Endothelial cell of umbilical vein (primary cell): Measurements from ENCODE around the gene MYO6. TPM values are rescaled to one million over a fixed set of nuclear protein-coding genes. Genes with fewer than 3 reads are reported as not detected.

Experiments
- BruUV-seq: library from RNA; stranded (reverse); fragments of 400-500 nt; replicated peaks from 2 replicates; lab custom pipeline; 2021; lab: Mats Ljungman, UMichigan
- CTCF ChIA-PET: fragments of 300-600, 350-600 bp; sonication (Branson Sonifier 250); formaldehyde crosslinking; loops from one replicate; lab custom pipeline; 2021; ENCODE audit warnings: antibody characterized with exemption, inconsistent platforms; lab: Charles Lee
- POLR2A ChIA-PET: fragments of 300-600, 350-600 bp; sonication (Branson Sonifier 250); formaldehyde crosslinking; loops from one replicate; lab custom pipeline; 2021; ENCODE audit warnings: antibody characterized with exemption, inconsistent platforms; lab: Charles Lee
- DNase-seq: peaks from one replicate; pipeline ENCODE4 v3.0.0-alpha.2; 2011; ENCODE audit warnings: low read depth, low spot score
- FAIRE-seq: peaks from 2 replicates; lab custom pipeline; 2011; peaks lifted over from hg19 to GRCh38; lab: Jason Lieb, UNC
- H2AFZ ChIP-seq: 2 replicates; pipeline ENCODE4 v1.6.0; 2012; ENCODE audit warnings: low read depth, low read length, control low read depth, inconsistent platforms
- H3K27ac ChIP-seq: 2 replicates; pipeline ENCODE4 v1.5.1; 2011; ENCODE audit warnings: low read depth, mild to moderate bottlenecking, control low read depth, low read length, moderate library complexity; ENCODE audit not compliant: insufficient read depth
- H3K27me3 ChIP-seq, 2 experiments: 2 replicates each; pipeline versions ENCODE4 v1.6.0 to v1.6.1; 2011; ENCODE audit warnings: low read length in 2 of 2, mixed read lengths in 1 of 2; ENCODE audit not compliant: control insufficient read depth in 2 of 2, insufficient read depth in 2 of 2
- H3K36me3 ChIP-seq, 2 experiments: 2 replicates in 1 of 2; 3 replicates in 1 of 2; pipeline ENCODE4 v1.5.1; 2011; ENCODE audit warnings: low read length in 2 of 2, mild to moderate bottlenecking in 1 of 2, moderate library complexity in 1 of 2; ENCODE audit not compliant: control insufficient read depth in 2 of 2, insufficient read depth in 2 of 2; ENCODE audit errors: extremely low read depth in 1 of 2
- H3K4me1 ChIP-seq: 3 replicates; pipeline ENCODE4 v1.5.1; 2011; ENCODE audit warnings: mild to moderate bottlenecking, low read length; ENCODE audit not compliant: control insufficient read depth, insufficient read depth; ENCODE audit errors: extremely low read depth
- H3K4me2 ChIP-seq: 2 replicates; pipeline ENCODE4 v1.6.1; 2011; ENCODE audit warnings: low read length, control low read depth, mixed read lengths; ENCODE audit not compliant: insufficient read depth
- H3K4me3 ChIP-seq, 3 experiments: fragments of 200-600 bp in 1 of 3; sonication (generic), shearing (Covaris generic) in 1 of 3; replicated peaks in 1 of 3; 2 replicates each; pipeline ENCODE4 v1.5.1; 2011 to 2016; ENCODE audit warnings: control low read depth in 3 of 3, low read length in 3 of 3, mild to moderate bottlenecking in 2 of 3, inconsistent platforms in 1 of 3, low read depth in 1 of 3, moderate library complexity in 1 of 3; ENCODE audit not compliant: insufficient read depth in 1 of 3
- H3K79me2 ChIP-seq: 2 replicates; pipeline ENCODE4 v1.6.0; 2012; ENCODE audit warnings: low read length, inconsistent platforms; ENCODE audit not compliant: control insufficient read depth, insufficient read depth
- H3K9ac ChIP-seq: replicated peaks from 2 replicates; pipeline ENCODE3; 2011; ENCODE audit warnings: low read length, control low read depth; ENCODE audit not compliant: insufficient read depth; ENCODE audit errors: extremely low read depth
- H3K9me1 ChIP-seq: replicated peaks from 3 replicates; pipeline ENCODE4 v1.6.0; 2011; ENCODE audit warnings: mild to moderate bottlenecking, low read length; ENCODE audit not compliant: control insufficient read depth, insufficient read depth; ENCODE audit errors: extremely low read depth
- H3K9me3 ChIP-seq: replicated peaks from 2 replicates; pipeline ENCODE4 v1.5.1; 2012; ENCODE audit warnings: low read length, inconsistent platforms; ENCODE audit not compliant: control insufficient read depth, insufficient read depth
- H4K20me1 ChIP-seq: replicated peaks from 2 replicates; pipeline ENCODE3; 2011; ENCODE audit warnings: mild to moderate bottlenecking, low read length; ENCODE audit not compliant: control insufficient read depth, insufficient read depth; ENCODE audit errors: extremely low read depth
- CTCF ChIP-seq, 2 donors: IDR thresholded peaks; 1 replicate in 1 of 2; 2 replicates in 1 of 2; pipeline ENCODE4 v1.5.1; 2011; ENCODE audit warnings: low read length in 2 of 2, mild to moderate bottlenecking in 2 of 2, moderate library complexity in 2 of 2, control low read depth in 1 of 2, inconsistent platforms in 1 of 2, low read depth in 1 of 2; ENCODE audit not compliant: insufficient read depth in 1 of 2; ENCODE audit errors: extremely low read depth in 1 of 2
- EZH2 ChIP-seq: IDR thresholded peaks from 2 replicates; pipeline ENCODE4 v1.6.1; 2012; ENCODE audit warnings: borderline replicate concordance, low read depth, mild to moderate bottlenecking, moderate library complexity, low read length, inconsistent platforms; ENCODE audit not compliant: severe bottlenecking
- FOS ChIP-seq: IDR thresholded peaks from 2 replicates; pipeline ENCODE4 v1.6.1; 2011; ENCODE audit warnings: mild to moderate bottlenecking, low read length, moderate library complexity, borderline replicate concordance; ENCODE audit not compliant: insufficient read depth
- GATA2 ChIP-seq: IDR thresholded peaks from 2 replicates; pipeline ENCODE4 v1.7.0; 2011; ENCODE audit warnings: low read depth, mild to moderate bottlenecking, moderate library complexity, mixed read lengths, low read length; ENCODE audit not compliant: insufficient read length, insufficient read depth
- JUN ChIP-seq: IDR thresholded peaks from 2 replicates; pipeline ENCODE4 v1.6.1; 2011; ENCODE audit warnings: borderline replicate concordance, low read depth; ENCODE audit not compliant: insufficient read length, insufficient read depth
- MAX ChIP-seq: IDR thresholded peaks from 2 replicates; pipeline ENCODE4 v1.6.1; 2011; ENCODE audit not compliant: insufficient read depth, insufficient read length
- MYC ChIP-seq: IDR thresholded peaks from one replicate; pipeline ENCODE4 v1.6.1; 2011; ENCODE audit warnings: mild to moderate bottlenecking, low read depth, low read length
- POLR2A ChIP-seq: IDR thresholded peaks from 2 replicates; pipeline ENCODE4 v1.6.1; 2012; ENCODE audit warnings: low read depth, mild to moderate bottlenecking, control low read depth, low read length
- POLR2AphosphoS5 ChIP-seq: IDR thresholded peaks from 2 replicates; pipeline ENCODE4 v1.6.1; 2012; ENCODE audit warnings: low read depth, mild to moderate bottlenecking, control low read depth, low read length, moderate library complexity; ENCODE audit not compliant: insufficient read depth
- dilution Hi-C: fragments of 300-500 bp; cut with MboI; formaldehyde crosslinking; loops from one replicate; pipeline ENCODE4 v1.15.0; 2019; ENCODE audit warnings: low sequenced_read_pairs; ENCODE audit not compliant: extremely low pct_ligation_motif_present
- intact Hi-C: fragments of 100-400 bp; cut with micrococcal nuclease; formaldehyde crosslinking; loops from one replicate; pipeline ENCODE4 v1.10.0; 2022
- polyA plus RNA-seq, 4 experiments: library from polyadenylated mRNA; depleted of rRNA in 3 of 4; stranded (reverse) in 3 of 4; unstranded in 1 of 4; fragments of >200 nt; gene quantifications; 2 replicates each; pipeline versions ENCODE4 v1.2.1 to v1.2.3, GENCODE V29; 2011 to 2012; ENCODE audit warnings: missing spikeins in 1 of 4
- total RNA-seq: library from RNA; stranded (reverse); gene quantifications from 2 replicates; pipeline ENCODE4 v1.2.3, GENCODE V29; 2021

The MYO6 gene
- total and polyA plus RNA-seq, 2 donors (not counting 3 experiments of a cell fraction or from before 2014, with no cell fraction given), result 15.5 to 68.0 TPM

GRCh38 chr6:75874224-75874623, 125.2 kb downstream of the MYO6 start:
- H3K36me3 ChIP-seq, result peaks cover 4 to 16% of the 10 kb centered on the region in 2 experiments
- FAIRE-seq (no peak), DNase-seq (no peak)
- no peak overlapping the region for H2AFZ ChIP-seq
- POLR2A ChIA-PET, result no interaction called here
- H3K4me3 ChIP-seq, result no peak overlapping the region
- TF ChIP-seq JUN (no peak), CTCF (IDR thresholded peaks at IDR 0.05; ENCODE audit: extremely low read depth in 1 of 2, insufficient read depth in 1 of 2, low read depth in 1 of 2, low read length in 2 of 2) (no peak), FOS (no peak), MAX (no peak), POLR2AphosphoS5 (no peak), MYC (no peak), EZH2 (no peak), POLR2A (no peak), GATA2 (no peak)
- H3K4me2 ChIP-seq, result no peak overlapping the region
- H3K9ac ChIP-seq, result no peak overlapping the region
- H3K4me1 ChIP-seq, result no peaks in the 10 kb centered on the region
- CTCF ChIA-PET, result no interaction called here
- no peaks in the 10 kb centered on the region for H3K9me3 ChIP-seq
- H3K79me2 ChIP-seq, result no peaks in the 10 kb centered on the region
- H3K27ac ChIP-seq, result no peak overlapping the region
- intact Hi-C loops, result no loop called here
- dilution Hi-C loops, result no loop called here
- H4K20me1 ChIP-seq, result no peaks in the 10 kb centered on the region
- BruUV-seq, result no TSS peak
- H3K27me3 ChIP-seq, result no peaks in the 10 kb centered on the region
- no peaks in the 10 kb centered on the region for H3K9me1 ChIP-seq
